ENCODE results near the gene WDFY3.

The WDFY3 gene

GRCh38 chr4:84964995-84965552, 1.4 kb downstream of the WDFY3 start:
- DNase-seq (ENCODE audit: low read depth) = no peak
- TF ChIP-seq, protein P1, sequence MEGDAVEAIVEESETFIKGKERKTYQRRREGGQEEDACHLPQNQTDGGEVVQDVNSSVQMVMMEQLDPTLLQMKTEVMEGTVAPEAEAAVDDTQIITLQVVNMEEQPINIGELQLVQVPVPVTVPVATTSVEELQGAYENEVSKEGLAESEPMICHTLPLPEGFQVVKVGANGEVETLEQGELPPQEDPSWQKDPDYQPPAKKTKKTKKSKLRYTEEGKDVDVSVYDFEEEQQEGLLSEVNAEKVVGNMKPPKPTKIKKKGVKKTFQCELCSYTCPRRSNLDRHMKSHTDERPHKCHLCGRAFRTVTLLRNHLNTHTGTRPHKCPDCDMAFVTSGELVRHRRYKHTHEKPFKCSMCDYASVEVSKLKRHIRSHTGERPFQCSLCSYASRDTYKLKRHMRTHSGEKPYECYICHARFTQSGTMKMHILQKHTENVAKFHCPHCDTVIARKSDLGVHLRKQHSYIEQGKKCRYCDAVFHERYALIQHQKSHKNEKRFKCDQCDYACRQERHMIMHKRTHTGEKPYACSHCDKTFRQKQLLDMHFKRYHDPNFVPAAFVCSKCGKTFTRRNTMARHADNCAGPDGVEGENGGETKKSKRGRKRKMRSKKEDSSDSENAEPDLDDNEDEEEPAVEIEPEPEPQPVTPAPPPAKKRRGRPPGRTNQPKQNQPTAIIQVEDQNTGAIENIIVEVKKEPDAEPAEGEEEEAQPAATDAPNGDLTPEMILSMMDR (conservative IDR thresholded peaks at IDR 0.05; ENCODE audit: low read depth, low read length) = no peak
- H3K4me3 ChIP-seq (ENCODE audit: low read depth, low read length) = peak overlapping the region; percentile 90

DNA sequence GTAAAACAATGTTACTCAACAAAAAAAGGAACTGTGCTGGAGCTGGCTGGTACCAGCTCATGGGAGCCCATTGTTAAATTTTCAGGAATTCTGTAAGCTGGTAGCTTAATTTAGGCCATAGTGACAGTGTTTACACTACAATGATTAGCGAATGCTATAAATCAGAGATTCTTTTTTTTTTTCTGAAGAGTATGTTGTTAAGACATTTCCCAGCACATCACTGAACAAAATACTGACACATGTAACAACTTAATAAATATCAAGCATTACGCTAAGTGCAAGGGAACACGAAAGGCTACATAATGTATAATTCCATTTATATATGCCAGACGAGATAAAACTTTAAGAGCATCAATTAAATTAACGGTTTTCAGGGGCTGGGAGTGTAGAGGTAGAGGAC, 4.4 kb downstream of the WDFY3 start:
- H3K4me3 ChIP-seq (ENCODE audit: low read depth, low read length) = no peak overlapping the region
- TF ChIP-seq, protein P1 (conservative IDR thresholded peaks at IDR 0.05; ENCODE audit: low read depth, low read length) = no peak
- no peak for DNase-seq (ENCODE audit: low read depth)

DNA sequence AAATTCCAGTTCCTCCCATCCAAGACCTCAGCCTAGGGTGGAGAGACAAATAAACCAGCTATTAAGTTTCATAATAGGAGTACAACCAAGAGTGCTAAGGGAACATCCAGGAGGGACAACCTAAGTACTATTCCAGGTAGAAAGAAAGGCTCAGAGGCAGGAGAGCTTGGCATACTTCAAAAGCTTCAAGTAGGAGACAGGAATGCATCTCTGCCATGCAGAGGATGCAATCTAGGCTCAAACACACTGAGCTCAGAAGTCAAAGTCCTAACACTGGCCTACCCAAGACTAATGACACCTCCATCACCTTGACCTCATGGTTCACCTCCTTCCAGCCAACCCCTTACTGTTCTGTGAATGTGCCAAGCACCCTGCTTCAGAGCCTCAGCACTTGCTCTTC, 8.1 kb downstream of the WDFY3 start:
- TF ChIP-seq, protein P1 (conservative IDR thresholded peaks at IDR 0.05; ENCODE audit: low read depth, low read length) = no peak
- H3K4me3 ChIP-seq (ENCODE audit: low read depth, low read length) = no peak overlapping the region

DNA sequence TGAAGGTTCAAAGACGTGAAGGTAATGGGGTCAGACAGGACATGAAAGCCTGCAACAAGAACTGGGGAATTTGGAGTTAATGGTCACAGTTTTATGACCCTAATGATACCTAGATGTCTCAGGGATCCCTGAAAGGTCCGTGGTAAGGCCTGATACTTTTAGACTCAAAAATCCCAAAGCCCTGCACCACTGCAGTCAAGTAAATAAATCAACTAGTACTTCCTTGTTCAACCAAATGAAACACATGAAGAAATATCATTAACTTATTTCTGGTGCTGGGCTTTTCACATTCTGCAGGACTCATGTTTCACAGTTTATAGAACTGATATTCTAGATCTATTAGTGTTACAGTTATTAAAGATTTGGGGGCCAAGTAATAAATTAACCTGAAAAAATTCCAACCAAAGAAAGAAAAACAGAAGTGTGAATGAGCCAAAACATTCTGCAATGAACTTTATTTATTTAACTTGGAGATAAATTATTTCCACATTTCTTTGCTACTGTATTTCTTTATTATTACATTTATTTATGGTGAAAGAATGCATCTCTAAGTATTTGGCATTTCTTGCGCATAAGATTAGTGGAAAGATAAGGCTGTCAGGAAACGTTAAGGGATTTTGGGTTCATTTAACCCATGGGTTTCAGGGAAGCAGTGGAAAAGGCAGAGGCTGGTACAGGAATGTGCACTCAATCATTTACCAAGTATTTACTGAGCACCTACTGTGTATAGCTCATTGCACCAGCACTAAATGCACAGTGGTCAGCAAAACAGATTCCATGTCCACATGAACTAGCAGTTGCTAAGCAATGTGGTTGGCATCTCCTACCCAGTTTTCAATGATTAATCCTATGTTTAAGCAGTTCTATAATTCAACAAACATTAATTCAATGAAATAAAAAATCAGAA, 8.7 kb downstream of the WDFY3 start:
- no peak overlapping the region for H3K4me3 ChIP-seq (ENCODE audit: low read depth, low read length)
- DNase-seq (ENCODE audit: low read depth) = no peak
- TF ChIP-seq, protein P1 (conservative IDR thresholded peaks at IDR 0.05; ENCODE audit: low read depth, low read length) = no peak

More for the DNA sequence above, 8.1 kb downstream of the WDFY3 start:
- DNase-seq (ENCODE audit: low read depth) = no peak

DNA sequence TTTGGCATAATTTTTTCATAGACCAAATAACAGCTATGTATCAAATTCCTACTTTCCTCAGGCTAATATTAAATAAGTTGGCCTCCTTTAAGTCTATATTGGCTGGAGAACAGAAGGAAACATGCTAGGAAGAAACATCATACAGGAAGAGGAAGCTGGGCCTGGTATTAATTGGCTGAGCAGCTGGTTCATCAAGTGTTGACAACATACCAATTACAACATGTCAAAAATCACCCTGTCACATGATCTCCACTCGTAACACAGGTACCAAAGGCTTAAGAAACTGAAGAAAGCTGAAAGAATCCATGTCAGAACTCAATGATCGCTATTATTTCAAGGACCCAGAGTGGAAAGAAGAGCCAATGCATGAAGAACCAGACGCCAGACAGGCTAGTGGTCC, 10.5 kb downstream of the WDFY3 start:
- H3K4me3 ChIP-seq (ENCODE audit: low read depth, low read length) = no peak overlapping the region
- DNase-seq (ENCODE audit: low read depth) = no peak
- TF ChIP-seq, protein P1 (conservative IDR thresholded peaks at IDR 0.05; ENCODE audit: low read depth, low read length) = no peak

DNA sequence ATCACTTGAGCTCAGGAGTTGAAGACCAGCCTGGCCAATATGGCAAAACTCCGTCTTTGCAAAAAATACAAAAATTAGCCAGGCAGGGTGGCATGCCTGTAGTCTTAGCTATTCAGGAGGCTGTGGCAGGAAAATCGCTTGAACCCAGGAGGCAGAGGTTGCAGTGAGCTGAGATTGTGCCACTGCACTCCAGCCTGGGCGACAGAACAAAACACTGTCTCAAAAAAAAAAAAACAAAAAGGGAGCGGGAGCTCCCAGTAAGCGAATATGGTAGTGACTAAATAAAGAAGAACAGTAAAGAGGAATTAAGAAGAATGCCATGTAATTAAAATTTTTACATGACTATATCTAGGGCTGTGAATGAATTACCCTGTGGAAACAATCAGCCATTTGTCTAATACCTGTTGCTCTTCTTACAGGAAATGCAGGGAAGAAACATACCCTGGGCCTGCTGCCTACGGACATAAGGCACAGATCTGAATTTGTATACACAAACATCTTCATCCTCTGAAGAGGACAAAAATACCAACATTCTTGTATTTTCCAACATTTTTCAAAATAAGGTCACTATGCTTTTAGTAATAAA, 11.4 kb downstream of the WDFY3 start:
- TF ChIP-seq, protein P1 (conservative IDR thresholded peaks at IDR 0.05; ENCODE audit: low read depth, low read length) = no peak
- no peak overlapping the region for H3K4me3 ChIP-seq (ENCODE audit: low read depth, low read length)
- no peak for DNase-seq (ENCODE audit: low read depth)

Data from choroid plexus epithelial cell (primary cell).